ENCODE data around the gene SPACA4. TPM values are rescaled to one million over a fixed set of nuclear protein-coding genes. Genes with fewer than 3 reads are reported as not detected.

The SPACA4 gene
- total RNA-seq, 1 experiment from 2014 or later, result not detected

DNA sequence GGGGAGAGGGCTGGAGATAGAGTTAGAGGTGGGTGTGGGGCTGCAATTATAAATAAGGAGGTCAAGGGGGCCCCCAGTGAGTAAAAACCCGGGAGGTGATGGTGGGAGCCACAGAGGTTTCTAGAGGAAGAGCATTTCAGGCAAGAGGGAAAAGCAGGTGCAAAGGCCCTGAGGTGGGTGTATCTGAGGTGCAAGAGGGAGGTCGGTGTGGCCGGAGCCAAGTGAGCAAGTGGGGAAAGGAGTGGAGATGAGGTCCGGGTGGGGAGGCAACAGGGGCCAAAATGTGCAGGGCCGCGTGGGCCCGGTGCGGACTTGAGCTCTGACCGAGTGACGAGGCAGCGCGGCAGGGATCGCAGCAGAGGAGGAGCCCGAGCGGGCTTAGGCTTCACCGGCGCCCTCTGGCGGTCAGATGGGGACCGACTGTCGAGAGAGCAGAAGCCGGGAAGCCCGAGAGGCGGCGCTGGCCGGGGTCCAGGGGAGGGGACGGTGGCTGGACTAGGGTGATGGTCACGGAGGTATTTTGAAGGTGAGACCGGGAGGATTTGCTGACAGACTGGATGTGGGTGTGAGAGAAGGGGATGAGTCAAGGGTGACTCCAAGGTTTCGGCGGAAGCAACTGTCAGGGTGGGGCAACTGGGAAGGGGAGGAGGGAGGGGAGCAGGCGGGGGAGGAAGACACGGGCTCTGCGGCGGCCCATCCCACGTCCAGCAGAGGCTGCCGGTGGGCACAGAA is 17.7 kb upstream of the SPACA4 start:
- DNase-seq, result peak; percentile 92
- H3K27me3 ChIP-seq, result no peaks in the 10 kb centered on the region
- peak overlapping the region; percentile 34 for H3K4me3 ChIP-seq
- no peaks in the 10 kb centered on the region for H3K36me3 ChIP-seq
- H3K9me3 ChIP-seq, result no peaks in the 10 kb centered on the region

- Histone ChIP-seq H3K4me3 (no peak overlapping the region), H3K9me3 (no peaks in the 10 kb centered on the region), H3K36me3 (no peaks in the 10 kb centered on the region), H3K27me3 (no peaks in the 10 kb centered on the region)
- DNase-seq, result no peak
Measured at GRCh38 chr19:48591021-48591420, 15.5 kb upstream of the SPACA4 start.

DNA sequence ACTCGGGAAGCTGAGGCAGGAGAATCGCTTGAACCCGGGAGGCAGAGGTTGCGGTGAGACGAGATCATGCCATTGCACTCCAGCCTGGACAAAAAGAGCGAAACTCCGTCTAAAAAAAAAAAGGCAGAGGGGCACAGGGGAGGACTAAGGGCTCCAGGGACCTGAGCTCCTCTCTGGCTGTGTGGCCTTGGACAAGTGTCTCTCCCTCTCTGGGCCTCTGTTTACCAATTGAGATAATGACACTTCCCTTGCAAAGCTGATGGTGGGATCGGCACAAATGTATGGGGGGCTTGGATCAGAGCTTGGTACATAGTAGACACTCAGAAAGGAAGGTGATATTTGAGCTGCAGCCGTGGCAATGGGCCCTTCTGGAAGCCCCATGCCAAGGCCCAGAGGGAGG is 11.4 kb upstream of the SPACA4 start:
- Histone ChIP-seq H3K4me3 (no peak overlapping the region), H3K27me3 (0 out of 2 replicates have a peak, but pooled peaks cover 2% of the 10 kb centered on the region), H3K36me3 (no peaks in the 10 kb centered on the region), H3K9me3 (no peaks in the 10 kb centered on the region)
- DNase-seq, result no peak

DNA sequence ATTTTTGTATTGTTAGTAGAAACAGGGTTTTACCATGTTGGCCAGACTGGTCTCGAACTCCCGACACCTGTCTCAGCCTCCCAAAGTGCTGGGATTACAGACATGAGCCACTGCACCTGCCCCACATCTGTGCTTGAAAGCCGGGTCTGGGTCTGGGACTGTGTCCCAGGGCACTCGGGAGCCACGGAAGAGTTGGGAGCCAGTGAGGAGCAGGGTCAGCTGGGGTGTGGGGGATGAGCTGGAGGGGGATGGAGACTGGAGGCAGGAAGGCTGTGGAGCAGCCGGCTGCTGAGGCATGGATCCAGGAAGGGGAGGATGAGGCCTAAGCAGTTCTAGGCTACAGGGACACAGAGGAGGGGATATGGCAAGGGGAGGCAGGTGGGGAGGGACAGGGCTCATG is 10.7 kb upstream of the SPACA4 start:
- no peak for DNase-seq
- Histone ChIP-seq H3K36me3 (no peaks in the 10 kb centered on the region), H3K27me3 (0 out of 2 replicates have a peak, but pooled peaks cover 2% of the 10 kb centered on the region), H3K4me3 (no peak overlapping the region), H3K9me3 (no peaks in the 10 kb centered on the region)

DNA sequence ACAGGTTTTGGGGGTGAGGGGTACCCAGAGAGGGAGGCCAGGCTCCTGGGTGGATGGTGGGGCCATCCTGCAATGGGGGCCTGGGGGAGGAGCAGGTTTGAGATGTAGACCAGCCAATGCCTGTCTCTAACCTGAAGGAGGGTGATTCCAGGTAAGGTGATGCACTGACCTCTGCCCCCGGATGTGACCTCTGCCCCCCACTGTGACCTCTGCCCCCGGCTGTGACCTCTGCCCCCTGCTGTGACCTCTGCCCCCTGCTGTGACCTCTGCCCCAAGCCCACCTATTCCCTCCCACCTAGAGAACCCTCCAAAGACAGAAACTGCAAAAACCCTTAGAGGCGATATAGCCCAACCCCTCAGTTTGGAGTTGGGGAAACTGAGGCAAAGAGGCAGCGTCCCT is 10.3 kb upstream of the SPACA4 start:
- no peaks in the 10 kb centered on the region for H3K36me3 ChIP-seq
- H3K4me3 ChIP-seq, result no peak overlapping the region
- H3K9me3 ChIP-seq, result no peaks in the 10 kb centered on the region
- 0 out of 2 replicates have a peak, but pooled peaks cover 2% of the 10 kb centered on the region for H3K27me3 ChIP-seq
- no peak for DNase-seq

- H3K27me3 ChIP-seq, result 0 out of 2 replicates have a peak, but pooled peaks cover 2% of the 10 kb centered on the region
- H3K36me3 ChIP-seq, result no peaks in the 10 kb centered on the region
- no peak overlapping the region for H3K4me3 ChIP-seq
- DNase-seq, result no peak
- H3K9me3 ChIP-seq, result no peaks in the 10 kb centered on the region
Measured at GRCh38 chr19:48596679-48597465, 9.7 kb upstream of the SPACA4 start.

- Histone ChIP-seq H3K4me3 (no peak overlapping the region), H3K27me3 (0 out of 2 replicates have a peak, but pooled peaks cover 2% of the 10 kb centered on the region), H3K9me3 (no peaks in the 10 kb centered on the region), H3K36me3 (no peaks in the 10 kb centered on the region)
- no peak for DNase-seq
Measured at GRCh38 chr19:48598996-48599700, 7.4 kb upstream of the SPACA4 start.

DNA sequence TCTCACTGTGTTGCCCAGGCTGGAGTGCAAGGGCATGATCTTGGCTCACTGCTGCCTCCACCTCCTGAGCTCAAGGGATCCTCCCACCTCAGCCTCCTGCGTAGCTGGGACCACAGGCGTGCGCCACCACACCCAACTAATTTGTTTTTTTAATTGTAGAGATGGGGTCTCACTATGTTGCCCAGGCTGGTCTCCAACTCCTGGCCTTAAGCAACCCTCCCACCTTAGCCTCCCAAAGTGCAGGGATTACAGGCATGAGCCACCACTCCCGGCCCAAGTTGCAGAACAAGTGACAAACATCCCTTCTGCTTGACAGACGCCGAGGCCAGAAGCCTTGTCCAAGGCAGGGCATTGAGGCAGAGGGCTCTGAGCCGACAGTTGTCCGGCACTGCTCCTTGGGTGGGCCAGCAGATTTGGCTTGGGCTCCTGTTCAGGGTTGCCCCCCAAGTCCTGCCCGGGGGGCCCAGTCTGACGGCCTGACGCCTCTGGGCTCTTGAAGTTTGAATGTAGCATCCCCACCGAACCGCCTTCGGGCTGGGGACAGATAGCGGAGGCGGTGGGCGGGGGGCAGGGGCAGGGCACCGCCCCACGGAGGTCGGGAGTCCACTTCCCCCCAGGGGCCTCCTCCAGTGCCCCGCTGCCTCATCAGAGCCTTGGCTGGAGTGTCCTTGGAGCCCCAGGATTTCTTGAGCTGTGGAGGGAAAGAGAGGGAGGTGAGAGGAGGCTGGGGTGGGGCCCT is 5.7 kb upstream of the SPACA4 start:
- Histone ChIP-seq H3K4me3 (no peak overlapping the region), H3K27me3 (0 out of 2 replicates have a peak, but pooled peaks cover 2% of the 10 kb centered on the region), H3K36me3 (no peaks in the 10 kb centered on the region), H3K9me3 (no peaks in the 10 kb centered on the region)
- DNase-seq, result no peak

DNA sequence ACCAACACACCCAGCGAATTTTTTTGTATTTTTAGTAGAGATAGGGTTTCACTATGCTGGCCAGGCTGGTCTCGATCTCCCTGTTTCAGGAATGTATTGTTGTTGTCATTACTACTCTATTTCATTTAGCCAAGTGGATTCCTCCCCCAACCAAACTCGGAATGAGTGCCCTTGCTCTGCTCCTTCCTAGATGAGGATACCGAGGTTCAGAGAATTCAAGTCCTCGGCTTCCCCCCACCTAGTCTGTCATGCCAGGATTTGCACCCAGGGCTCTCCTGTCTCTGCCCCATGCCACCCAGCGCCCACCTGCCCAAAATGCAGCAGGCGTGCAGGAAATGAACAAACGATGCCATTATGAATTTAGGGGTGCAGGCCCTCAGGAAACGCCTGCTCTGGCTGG is 3.5 kb upstream of the SPACA4 start:
- no peak for DNase-seq
- Histone ChIP-seq H3K9me3 (no peaks in the 10 kb centered on the region), H3K36me3 (no peaks in the 10 kb centered on the region), H3K4me3 (no peak overlapping the region), H3K27me3 (0 out of 2 replicates have a peak, but pooled peaks cover 2% of the 10 kb centered on the region)

DNA sequence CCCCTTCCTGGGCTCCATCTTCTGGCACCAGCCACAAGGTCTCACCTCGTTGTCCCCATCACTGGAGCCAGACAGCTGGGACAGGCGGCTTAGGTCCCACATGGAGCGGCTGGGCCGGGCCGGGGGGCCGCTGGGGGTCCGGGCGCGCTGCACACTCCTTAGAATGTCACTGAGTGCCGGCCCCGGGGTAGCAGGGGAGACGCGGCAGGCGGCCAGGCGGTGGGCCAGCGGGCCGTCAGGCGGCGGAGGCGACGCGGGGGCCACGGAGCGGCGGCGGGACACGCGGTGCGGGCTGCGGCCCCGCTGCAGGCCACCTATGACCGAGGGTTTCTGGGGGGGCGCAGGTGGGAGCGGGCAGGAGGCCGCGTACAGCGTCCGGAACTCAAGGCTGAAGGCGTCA is 3.1 kb upstream of the SPACA4 start:
- no peak for DNase-seq
- no peaks in the 10 kb centered on the region for H3K36me3 ChIP-seq
- H3K27me3 ChIP-seq, result 0 out of 2 replicates have a peak, but pooled peaks cover 2% of the 10 kb centered on the region
- H3K9me3 ChIP-seq, result no peaks in the 10 kb centered on the region
- H3K4me3 ChIP-seq, result no peak overlapping the region

DNA sequence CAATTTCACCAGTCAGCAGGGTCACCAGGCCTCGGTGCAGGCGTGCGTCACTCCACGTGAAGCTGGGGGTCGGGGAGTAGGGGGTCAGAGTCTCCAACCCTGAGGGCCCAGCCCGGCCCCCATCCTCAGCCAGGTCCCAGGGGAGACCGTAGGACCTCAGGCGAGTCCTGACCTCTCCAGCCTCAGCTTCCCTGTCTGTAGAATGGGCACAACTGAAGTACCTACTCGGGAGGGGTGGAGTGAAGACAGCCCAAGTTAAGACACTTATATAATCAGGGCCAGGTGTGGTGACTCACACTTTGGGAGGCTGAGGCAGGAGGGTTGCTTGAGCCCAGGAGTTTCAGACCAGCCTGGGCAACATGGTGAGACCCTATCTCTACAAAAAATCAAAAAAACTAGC is 2.7 kb upstream of the SPACA4 start:
- DNase-seq, result no peak
- H3K27me3 ChIP-seq, result 0 out of 2 replicates have a peak, but pooled peaks cover 2% of the 10 kb centered on the region
- no peak overlapping the region for H3K4me3 ChIP-seq
- no peaks in the 10 kb centered on the region for H3K9me3 ChIP-seq
- H3K36me3 ChIP-seq, result no peaks in the 10 kb centered on the region

GRCh38 chr19:48607359-48607755 is 815 bp downstream of the SPACA4 start:
- no peaks in the 10 kb centered on the region for H3K27me3 ChIP-seq
- no peak for DNase-seq
- H3K4me3 ChIP-seq, result no peak overlapping the region
- no peaks in the 10 kb centered on the region for H3K9me3 ChIP-seq
- H3K36me3 ChIP-seq, result no peaks in the 10 kb centered on the region

DNA sequence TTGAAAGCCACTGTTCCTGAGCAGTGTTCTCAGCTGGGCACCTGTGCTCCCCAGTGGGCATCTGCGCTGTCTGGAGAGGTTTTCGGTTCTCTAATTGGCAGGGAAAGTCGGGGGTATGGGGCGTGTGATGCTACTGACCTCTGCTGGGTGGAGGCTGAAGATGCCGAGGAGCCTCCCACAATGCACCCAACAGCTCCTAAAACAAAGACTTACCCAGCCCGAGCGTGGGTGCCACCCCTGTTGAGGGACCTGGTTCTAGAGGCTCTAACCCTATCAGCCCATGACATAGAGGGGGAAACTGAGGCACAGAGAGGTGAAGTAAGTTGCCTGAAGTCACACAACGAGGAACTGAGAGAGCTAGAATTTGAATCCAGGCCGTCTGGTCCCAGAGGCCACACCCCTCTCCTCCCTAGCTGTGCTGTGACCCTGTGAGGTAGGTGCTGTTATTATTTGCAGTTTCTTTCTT is 2.3 kb downstream of the SPACA4 start:
- Histone ChIP-seq H3K36me3 (no peaks in the 10 kb centered on the region), H3K9me3 (no peaks in the 10 kb centered on the region), H3K27me3 (no peaks in the 10 kb centered on the region), H3K4me3 (no peak overlapping the region)
- DNase-seq, result peak; percentile 60

GRCh38 chr19:48609571-48610108 is 3.1 kb downstream of the SPACA4 start:
- peaks cover 6% of the 10 kb centered on the region for H3K36me3 ChIP-seq
- no peak overlapping the region for H3K4me3 ChIP-seq
- no peak for DNase-seq
- no peaks in the 10 kb centered on the region for H3K27me3 ChIP-seq
- no peaks in the 10 kb centered on the region for H3K9me3 ChIP-seq

DNA sequence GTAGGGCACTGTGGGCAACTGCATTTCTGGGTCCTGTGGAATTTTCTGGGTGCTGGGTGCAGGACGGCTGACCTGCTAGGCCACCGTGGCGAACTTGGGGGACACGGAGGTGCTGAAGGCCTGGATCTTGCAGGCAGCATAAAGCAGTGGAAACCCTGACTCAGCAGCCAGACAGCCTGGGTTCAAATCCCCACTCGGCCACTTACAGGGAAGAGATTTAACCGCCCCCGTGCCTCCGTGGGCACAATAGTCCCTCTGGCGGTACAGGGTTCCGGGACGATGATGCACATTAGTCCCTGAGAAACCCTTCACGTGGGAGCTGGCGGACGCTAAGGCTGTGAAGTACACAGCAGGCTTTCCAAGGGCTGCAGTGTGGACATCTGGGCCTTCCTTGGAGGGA is 5.3 kb downstream of the SPACA4 start:
- DNase-seq, result no peak
- Histone ChIP-seq H3K9me3 (no peaks in the 10 kb centered on the region), H3K4me3 (no peak overlapping the region), H3K27me3 (no peaks in the 10 kb centered on the region), H3K36me3 (peaks cover 28% of the 10 kb centered on the region)

Data from MG63 (cell line).